LNCaP clone FGC (cell line): ENCODE data around the gene NAT16.

ENCODE experiments used
- DNase-seq: peaks from one replicate; pipeline ENCODE4 v3.0.0-alpha.2; 2011; ENCODE audit warnings: low read depth
- H3K4me3 ChIP-seq: 2 replicates; pipeline ENCODE4 v1.5.1; 2011; ENCODE audit warnings: mild to moderate bottlenecking, low read depth, low read length, control low read depth
- TF ChIP-seq, protein P1 (sequence below): IDR thresholded peaks from 2 replicates; pipeline ENCODE4 v1.5.1; 2012; ENCODE audit warnings: mild to moderate bottlenecking; ENCODE audit not compliant: control insufficient read depth, insufficient read depth; ENCODE audit errors: extremely low read depth

NAT16 gene

DNA sequence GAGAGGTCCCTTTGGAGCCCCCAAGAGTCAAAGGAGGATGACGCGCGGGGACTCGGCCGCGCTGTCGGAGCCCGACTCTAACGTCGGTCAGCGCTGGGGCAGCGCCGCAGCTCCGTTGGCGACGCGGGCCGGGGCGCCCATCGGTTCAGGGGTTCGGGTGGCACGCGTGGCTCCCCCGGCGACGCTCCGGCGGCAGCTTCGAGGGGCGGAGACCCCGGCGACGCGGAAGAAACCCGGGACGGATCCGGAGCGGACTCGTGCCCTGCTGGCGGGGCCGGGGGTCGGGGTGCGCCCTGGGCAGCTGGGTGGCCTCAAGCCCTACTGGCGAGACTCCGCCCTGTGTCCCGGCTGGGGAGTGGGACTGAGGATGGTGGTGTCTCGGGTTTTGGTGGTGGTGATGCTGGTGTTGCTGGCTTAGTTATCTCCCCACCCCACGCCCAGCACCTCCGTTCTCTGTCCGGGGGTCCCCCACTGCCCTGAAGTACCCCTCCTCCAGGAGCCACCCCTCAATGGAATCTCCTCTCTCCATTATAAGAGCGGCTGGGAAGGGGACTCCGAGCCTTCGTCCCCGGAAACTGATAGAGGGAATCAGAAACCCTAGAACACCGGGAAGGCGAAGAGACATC, at the start of gene NAT16:
NAT16 (minus strand) TSS at position 164 of the 626 bp plus-strand sequence. CDS start 5,486 bp downstream, outside the sequence.
- TF ChIP-seq, protein P1, sequence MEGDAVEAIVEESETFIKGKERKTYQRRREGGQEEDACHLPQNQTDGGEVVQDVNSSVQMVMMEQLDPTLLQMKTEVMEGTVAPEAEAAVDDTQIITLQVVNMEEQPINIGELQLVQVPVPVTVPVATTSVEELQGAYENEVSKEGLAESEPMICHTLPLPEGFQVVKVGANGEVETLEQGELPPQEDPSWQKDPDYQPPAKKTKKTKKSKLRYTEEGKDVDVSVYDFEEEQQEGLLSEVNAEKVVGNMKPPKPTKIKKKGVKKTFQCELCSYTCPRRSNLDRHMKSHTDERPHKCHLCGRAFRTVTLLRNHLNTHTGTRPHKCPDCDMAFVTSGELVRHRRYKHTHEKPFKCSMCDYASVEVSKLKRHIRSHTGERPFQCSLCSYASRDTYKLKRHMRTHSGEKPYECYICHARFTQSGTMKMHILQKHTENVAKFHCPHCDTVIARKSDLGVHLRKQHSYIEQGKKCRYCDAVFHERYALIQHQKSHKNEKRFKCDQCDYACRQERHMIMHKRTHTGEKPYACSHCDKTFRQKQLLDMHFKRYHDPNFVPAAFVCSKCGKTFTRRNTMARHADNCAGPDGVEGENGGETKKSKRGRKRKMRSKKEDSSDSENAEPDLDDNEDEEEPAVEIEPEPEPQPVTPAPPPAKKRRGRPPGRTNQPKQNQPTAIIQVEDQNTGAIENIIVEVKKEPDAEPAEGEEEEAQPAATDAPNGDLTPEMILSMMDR, result no peak
- DNase-seq, result no peak
- no peak within 1 kb of the TSS for H3K4me3 ChIP-seq

DNA sequence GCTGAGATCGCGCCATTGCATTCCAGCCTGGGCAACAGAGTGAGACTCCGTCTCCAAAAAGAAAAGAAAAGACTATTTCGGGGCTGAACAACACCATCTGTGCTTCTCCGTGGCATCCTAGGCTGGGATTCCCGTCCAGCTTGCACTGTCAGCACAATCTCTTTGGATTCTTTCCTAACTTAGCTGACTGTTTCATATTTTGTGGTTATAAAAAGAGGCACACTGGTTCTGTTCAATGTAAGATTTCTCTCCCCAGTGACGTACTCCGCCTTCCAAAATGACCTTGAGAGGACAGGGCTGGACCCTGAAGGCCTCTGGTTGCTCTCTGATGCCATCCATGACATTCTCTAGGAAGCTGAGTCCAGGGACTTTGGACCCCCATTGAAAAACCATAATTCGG, 46.6 kb upstream of the NAT16 start:
- TF ChIP-seq, protein P1, result no peak
- no peak for DNase-seq
- no peak overlapping the region for H3K4me3 ChIP-seq

DNA sequence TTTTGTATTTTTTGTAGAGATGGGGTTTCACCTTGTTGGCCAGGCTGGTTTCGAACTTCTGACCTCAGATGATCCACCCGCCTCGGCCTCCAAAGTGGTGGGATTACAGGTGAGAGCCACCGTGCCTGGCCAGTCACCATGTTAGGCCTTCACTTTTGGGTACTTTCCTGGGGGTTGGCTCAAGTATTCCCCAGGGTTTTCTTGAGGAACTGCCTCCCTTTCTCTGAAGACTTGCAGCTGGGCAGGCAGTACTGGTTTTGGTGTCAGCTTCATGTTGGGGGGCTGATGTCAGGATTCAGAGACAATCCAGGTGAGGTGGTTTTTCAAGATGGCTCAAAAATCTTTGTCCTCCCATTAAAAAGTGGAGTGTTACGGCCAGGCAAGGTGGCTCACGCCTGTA, 45.6 kb upstream of the NAT16 start:
- no peak for DNase-seq
- TF ChIP-seq, protein P1, result no peak
- H3K4me3 ChIP-seq, result no peak overlapping the region

DNA sequence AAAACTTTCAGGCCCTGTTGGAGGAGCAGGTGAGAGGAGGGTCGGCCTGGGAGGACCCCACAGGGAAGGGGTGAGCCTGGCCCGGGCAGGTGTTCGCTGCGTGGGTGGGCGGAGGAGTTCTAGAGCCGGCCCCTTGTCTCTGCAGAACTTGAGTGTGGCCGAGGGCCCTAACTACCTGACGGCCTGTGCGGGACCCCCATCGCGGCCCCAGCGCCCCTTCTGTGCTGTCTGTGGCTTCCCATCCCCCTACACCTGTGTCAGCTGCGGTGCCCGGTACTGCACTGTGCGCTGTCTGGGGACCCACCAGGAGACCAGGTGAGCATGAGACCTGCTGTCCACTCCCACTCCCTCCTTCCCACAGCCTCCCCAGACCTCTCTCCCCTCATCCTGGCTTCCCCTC, 43.4 kb upstream of the NAT16 start:
- H3K4me3 ChIP-seq, result no peak overlapping the region
- no peak for DNase-seq
- TF ChIP-seq, protein P1, result no peak

DNA sequence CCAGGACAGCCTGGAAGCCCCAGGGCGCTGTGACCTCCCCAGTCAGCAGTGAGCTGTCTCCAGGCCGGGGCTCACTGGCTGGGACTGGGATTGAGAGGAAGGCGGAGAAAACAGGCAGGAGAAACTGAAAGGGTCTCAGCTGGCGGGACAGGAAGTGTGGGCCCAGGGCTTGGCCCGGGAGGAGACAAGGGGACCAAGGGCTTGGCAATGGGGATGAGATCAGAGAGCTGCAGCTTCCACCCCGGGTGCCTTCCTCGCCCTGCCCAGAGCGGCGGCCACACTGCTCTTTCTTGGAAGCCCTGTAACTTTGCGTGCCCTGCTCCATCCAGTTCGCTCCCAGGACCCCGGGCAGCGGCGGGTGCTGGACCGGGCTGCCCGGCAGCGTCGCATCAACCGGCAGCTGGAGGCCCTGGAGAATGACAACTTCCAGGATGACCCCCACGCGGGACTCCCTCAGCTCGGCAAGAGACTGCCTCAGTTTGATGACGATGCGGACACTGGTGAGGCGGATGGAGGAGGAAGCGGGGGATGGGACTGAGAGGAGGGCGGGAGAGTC, 42.3 kb upstream of the NAT16 start:
- TF ChIP-seq, protein P1, result no peak
- no peak overlapping the region for H3K4me3 ChIP-seq
- DNase-seq, result no peak

DNA sequence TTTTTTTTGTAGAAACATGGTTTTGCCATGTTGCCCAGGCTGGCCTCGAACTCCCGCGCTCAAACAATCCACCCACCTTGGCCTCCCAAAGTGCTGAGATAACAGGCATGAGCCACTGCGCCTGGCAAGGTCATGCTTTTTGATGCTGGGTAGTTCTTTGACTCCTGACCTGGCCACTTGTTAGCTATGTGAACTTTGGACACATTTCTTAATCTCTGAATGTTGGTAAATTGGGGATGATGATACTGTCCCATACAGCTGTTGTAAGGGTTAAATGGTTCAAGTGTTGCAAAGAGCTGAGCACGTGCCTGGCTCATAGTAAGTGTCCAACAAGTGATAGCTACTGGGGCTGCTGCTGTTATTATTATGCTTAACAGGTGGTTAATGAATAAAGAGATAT, 40.2 kb upstream of the NAT16 start:
- H3K4me3 ChIP-seq, result no peak overlapping the region
- TF ChIP-seq, protein P1, result no peak
- no peak for DNase-seq
